SK-N-SH treated with all-trans-retinoic acid at 6 μM for 48 hours (cell line): ENCODE data around the gene TUBB6.

Source experiments
- ARNTL ChIP-seq: fragments of 450-650 bp; formaldehyde crosslinking; IDR thresholded peaks from 2 replicates; pipeline ENCODE4 v1.5.0; 2020; ENCODE audit warnings: low read depth, mild to moderate bottlenecking, moderate library complexity, borderline replicate concordance
- BACH2 ChIP-seq: fragments of 250-450 bp; sonication (Bioruptor Pico); IDR thresholded peaks from 2 replicates; pipeline ENCODE4 v1.9.0; 2021; ENCODE audit warnings: mild to moderate bottlenecking, borderline replicate concordance
- CREB5 ChIP-seq: fragments of 250-450 bp; sonication (Bioruptor Pico); IDR thresholded peaks from 2 replicates; pipeline ENCODE4 v1.5.1; 2020; ENCODE audit warnings: low read depth, mild to moderate bottlenecking, moderate library complexity
- OSR1 ChIP-seq: fragments of 250-450 bp; sonication (Bioruptor Pico); IDR thresholded peaks from 2 replicates; pipeline ENCODE4 v1.8.0; 2022; ENCODE audit warnings: moderate library complexity, mild to moderate bottlenecking, inconsistent platforms
- PATZ1 ChIP-seq: fragments of 250-450 bp; sonication (Bioruptor Pico); IDR thresholded peaks from 2 replicates; pipeline ENCODE4 v1.8.0; 2020; ENCODE audit warnings: mild to moderate bottlenecking, moderate library complexity, borderline replicate concordance
- RARB ChIP-seq: fragments of 250-450 bp; sonication (Bioruptor Pico); IDR thresholded peaks from 2 replicates; pipeline ENCODE4 v1.8.0; 2021; ENCODE audit warnings: mild to moderate bottlenecking, moderate library complexity
- TCF4 ChIP-seq: fragments of 250-450 bp; sonication (Bioruptor Pico); IDR thresholded peaks from 2 replicates; pipeline ENCODE4 v1.8.0; 2021; ENCODE audit warnings: mild to moderate bottlenecking, moderate library complexity, borderline replicate concordance
- TOX ChIP-seq: fragments of 250-450 bp; sonication (Bioruptor Pico); IDR thresholded peaks from 2 replicates; pipeline ENCODE4 v1.8.0; 2021; ENCODE audit warnings: mild to moderate bottlenecking, moderate library complexity, borderline replicate concordance
- ZFP30 ChIP-seq: fragments of 450-650 bp; formaldehyde crosslinking; IDR thresholded peaks from 2 replicates; pipeline ENCODE4 v1.5.0; 2022; ENCODE audit warnings: mild to moderate bottlenecking, moderate library complexity
- ZNF8 ChIP-seq: fragments of 450-650 bp; formaldehyde crosslinking; IDR thresholded peaks from 2 replicates; pipeline ENCODE4 v1.5.0; 2020; ENCODE audit warnings: mild to moderate bottlenecking, moderate library complexity

- TF ChIP-seq PATZ1 (CRISPR knock-in tag) (no peak), BACH2 (CRISPR knock-in tag) (no peak), CREB5 (no peak), ZFP30 (CRISPR knock-in tag) (no peak), OSR1 (CRISPR knock-in tag) (no peak), ARNTL (CRISPR knock-in tag) (no peak), TCF4 (no peak), ZNF8 (CRISPR knock-in tag) (no peak), RARB (CRISPR knock-in tag) (no peak), TOX (CRISPR knock-in tag) (no peak)
Observed at GRCh38 chr18:12346240-12346565, 38.2 kb downstream of the TUBB6 start.
